Kidney (tissue), 14 donors: ENCODE results near the gene DPP6. TPM values are rescaled to one million over a fixed set of nuclear protein-coding genes. Genes with fewer than 3 reads are reported as not detected.
A peak's percentile ranks its signal among the peaks of the same experiment; 100 is the strongest.

Source experiments
- DNase-seq, 5 donors: peaks; one replicate each; pipeline ENCODE4 v3.0.0-alpha.2; 2013 to 2020
- FAIRE-seq: peaks from 2 replicates; lab custom pipeline; 2012; peaks lifted over from hg19 to GRCh38; lab: Jason Lieb, UNC
- H3K27ac ChIP-seq, 2 donors: one replicate each; pipeline ENCODE4 v1.7.0; 2013; ENCODE audit warnings: low read depth in 2 of 2, low read length in 2 of 2, inconsistent platforms in 1 of 2
- H3K27me3 ChIP-seq: one replicate; pipeline ENCODE4 v1.7.1; 2013; ENCODE audit warnings: low read length, inconsistent platforms; ENCODE audit not compliant: control insufficient read depth, insufficient read depth
- H3K36me3 ChIP-seq, 3 donors: one replicate each; pipeline versions ENCODE4 v1.7.0 to v1.7.1; 2013; ENCODE audit warnings: low read length in 3 of 3, control low read depth in 1 of 3, inconsistent platforms in 1 of 3; ENCODE audit not compliant: insufficient read depth in 3 of 3, control insufficient read depth in 2 of 3
- H3K4me1 ChIP-seq, 3 donors: one replicate each; pipeline versions ENCODE4 v1.7.0 to v1.7.1; 2013; ENCODE audit warnings: low read length in 3 of 3, inconsistent platforms in 1 of 3, low read depth in 1 of 3; ENCODE audit not compliant: control insufficient read depth in 2 of 3, insufficient read depth in 2 of 3
- H3K4me3 ChIP-seq, 3 donors: one replicate each; pipeline versions ENCODE4 v1.7.0 to v1.8.1; 2013; ENCODE audit warnings: low read length in 3 of 3, control low read depth in 1 of 3, inconsistent platforms in 1 of 3
- H3K9ac ChIP-seq, 3 donors: one replicate each; pipeline versions ENCODE4 v1.7.0 to v1.7.1; 2013; ENCODE audit warnings: low read length in 3 of 3, control low read depth in 1 of 3, inconsistent platforms in 1 of 3
- H3K9me3 ChIP-seq, 3 donors: one replicate each; pipeline versions ENCODE4 v1.7.0 to v1.7.1; 2013; ENCODE audit warnings: low read length in 3 of 3, control low read depth in 1 of 3, inconsistent platforms in 1 of 3; ENCODE audit not compliant: control insufficient read depth in 2 of 3, insufficient read depth in 1 of 3
- CTCF ChIP-seq: IDR thresholded peaks from 3 replicates; pipeline ENCODE4 v1.5.1; 2012; ENCODE audit warnings: mild to moderate bottlenecking, moderate library complexity, borderline replicate concordance; ENCODE audit not compliant: insufficient read depth; ENCODE audit errors: extremely low read depth
- intact Hi-C: fragments of 100-400 bp; cut with DNase I; formaldehyde crosslinking; loops from one replicate; pipeline ENCODE4 v1.11.1; 2022
- polyA plus RNA-seq: library from polyadenylated mRNA; stranded (reverse); fragments of 350-450 nt; fragmentation: Illumina TruSeq; extraction: RNeasy Lipid Tissue Mini Kit (QIAGEN cat#74804); gene quantifications from one replicate; pipeline ENCODE4 v1.2.3, GENCODE V29; 2014; ENCODE audit warnings: low read depth, low replicate concordance; ENCODE audit not compliant: insufficient read depth
- total RNA-seq: library from RNA; stranded (reverse); fragmentation: NEBNext Ultra II Directional; extraction: Animal tissue kit (Norgen Biotek cat#: 25700); gene quantifications from one replicate; pipeline ENCODE4 v1.2.1, GENCODE V29; 2021
- donor health status: control.
- donor health status: control.
- donor health status: control.
- donor health status: control.
- donor health status: control.
- donor health status: DM: yes; HTN: yes; CAD: no.
- donor health status: Normal renal cell carcinoma (clear cell type).

The DPP6 gene
- total and polyA plus RNA-seq, 2 donors from 2014 or later, result 1.8 to 6.9 TPM

- Histone ChIP-seq H3K36me3 (no peaks in the 10 kb centered on the region), H3K27ac (no peak overlapping the region), H3K4me1 (peaks cover 0 to 9% (median 5%) of the 10 kb centered on the region in 3 donors), H3K4me3 (no peak overlapping the region), H3K9me3 (no peaks in the 10 kb centered on the region), H3K9ac (no peak overlapping the region), H3K27me3 (no peaks in the 10 kb centered on the region)
- FAIRE-seq (no peak), DNase-seq (peak in 4 of 5 donors; percentile 33 to 77 (median 56))
- TF ChIP-seq CTCF, result no peak
- intact Hi-C loops, result no loop called here
Measured at GRCh38 chr7:154864523-154864891, 812.3 kb downstream of the DPP6 start.

GRCh38 chr7:154865984-154866685 is 813.9 kb downstream of the DPP6 start:
- Histone ChIP-seq H3K27ac (no peak overlapping the region), H3K9me3 (no peaks in the 10 kb centered on the region), H3K36me3 (no peaks in the 10 kb centered on the region), H3K27me3 (no peaks in the 10 kb centered on the region), H3K4me3 (no peak overlapping the region), H3K9ac (no peak overlapping the region), H3K4me1 (peaks cover 0 to 12% (median 5%) of the 10 kb centered on the region in 3 donors)
- peak in 1 of 5 donors; percentile 18 for DNase-seq
- intact Hi-C loops, result no loop called here
- TF ChIP-seq CTCF, result no peak
- no peak for FAIRE-seq

- Histone ChIP-seq H3K36me3 (no peaks in the 10 kb centered on the region), H3K4me3 (no peak overlapping the region), H3K4me1 (peaks cover 0 to 12% (median 5%) of the 10 kb centered on the region in 3 donors), H3K9me3 (no peaks in the 10 kb centered on the region), H3K9ac (no peak overlapping the region), H3K27me3 (no peaks in the 10 kb centered on the region), H3K27ac (no peak overlapping the region)
- DNase-seq (peak in 1 of 5 donors; percentile 11), FAIRE-seq (no peak)
- intact Hi-C loops, result no loop called here
- TF ChIP-seq CTCF, result no peak
Measured at GRCh38 chr7:154867068-154867467, 814.9 kb downstream of the DPP6 start.
